Uterus (tissue), 2 donors: Measurements from ENCODE around the gene ADAR.

ENCODE experiments used
- POLR2A ChIP-seq, 2 donors: fragments of 450-650 bp; IDR thresholded peaks; one replicate each; pipeline ENCODE4 v1.6.1; 2016; ENCODE audit warnings: antibody characterized with exemption in 2 of 2, mild to moderate bottlenecking in 1 of 2, moderate library complexity in 1 of 2
- TF ChIP-seq, protein P1 (sequence below), 4 experiments: fragments of 200-600 bp in 2 of 4; fragments of 450-650 bp in 2 of 4; sonication (generic) in 2 of 4; IDR thresholded peaks; one replicate each; pipeline ENCODE4 v1.5.1; 2016 to 2019; ENCODE audit warnings: antibody characterized with exemption in 4 of 4, mild to moderate bottlenecking in 2 of 4, moderate library complexity in 1 of 4

DNA sequence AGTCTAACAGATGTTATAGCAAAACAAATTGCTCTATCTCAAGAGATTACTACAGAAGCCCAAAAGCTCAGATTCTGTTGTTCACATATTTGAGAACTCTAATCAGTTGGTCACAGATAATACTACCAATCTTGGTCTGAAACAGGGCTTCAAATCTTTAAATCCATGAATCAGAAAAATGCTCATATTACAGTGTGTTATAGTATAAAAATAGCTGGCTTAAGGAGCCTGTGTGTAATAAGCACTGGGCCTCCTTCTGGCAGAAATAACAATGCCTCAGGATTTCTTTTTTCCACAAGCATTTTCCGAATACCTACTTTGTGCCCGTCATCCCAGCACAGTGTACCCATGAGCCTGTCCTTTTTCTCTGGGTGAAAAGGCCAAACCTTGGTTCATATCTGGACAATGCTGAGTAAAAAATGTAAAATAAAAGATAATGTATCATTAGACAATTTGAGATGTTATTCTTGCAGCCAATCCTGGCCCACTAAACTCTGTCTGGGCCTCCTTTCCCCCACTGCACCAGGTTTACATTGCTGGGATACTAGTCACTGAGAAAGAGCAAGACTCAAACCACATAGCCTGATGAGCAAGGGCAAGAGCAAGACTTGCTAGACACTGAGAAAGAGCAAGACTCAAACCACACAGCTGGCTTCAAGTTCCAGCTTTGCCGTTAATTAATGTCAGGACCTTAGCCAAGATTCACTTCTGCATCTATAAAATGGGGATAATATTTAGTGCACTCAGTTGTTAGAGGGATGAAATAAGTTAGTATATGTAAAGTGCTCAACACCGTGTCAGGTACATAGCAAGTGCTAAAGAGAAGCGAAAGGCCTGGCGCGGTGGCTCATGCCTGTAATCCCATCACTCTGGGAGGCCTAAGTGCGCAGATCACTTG, 17.0 kb upstream of the ADAR start:
- TF ChIP-seq, protein P1, sequence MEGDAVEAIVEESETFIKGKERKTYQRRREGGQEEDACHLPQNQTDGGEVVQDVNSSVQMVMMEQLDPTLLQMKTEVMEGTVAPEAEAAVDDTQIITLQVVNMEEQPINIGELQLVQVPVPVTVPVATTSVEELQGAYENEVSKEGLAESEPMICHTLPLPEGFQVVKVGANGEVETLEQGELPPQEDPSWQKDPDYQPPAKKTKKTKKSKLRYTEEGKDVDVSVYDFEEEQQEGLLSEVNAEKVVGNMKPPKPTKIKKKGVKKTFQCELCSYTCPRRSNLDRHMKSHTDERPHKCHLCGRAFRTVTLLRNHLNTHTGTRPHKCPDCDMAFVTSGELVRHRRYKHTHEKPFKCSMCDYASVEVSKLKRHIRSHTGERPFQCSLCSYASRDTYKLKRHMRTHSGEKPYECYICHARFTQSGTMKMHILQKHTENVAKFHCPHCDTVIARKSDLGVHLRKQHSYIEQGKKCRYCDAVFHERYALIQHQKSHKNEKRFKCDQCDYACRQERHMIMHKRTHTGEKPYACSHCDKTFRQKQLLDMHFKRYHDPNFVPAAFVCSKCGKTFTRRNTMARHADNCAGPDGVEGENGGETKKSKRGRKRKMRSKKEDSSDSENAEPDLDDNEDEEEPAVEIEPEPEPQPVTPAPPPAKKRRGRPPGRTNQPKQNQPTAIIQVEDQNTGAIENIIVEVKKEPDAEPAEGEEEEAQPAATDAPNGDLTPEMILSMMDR (IDR thresholded peaks at IDR 0.05) = no peak
- TF ChIP-seq POLR2A (IDR thresholded peaks at IDR 0.05) = no peak
